GM12878 (cell line): ENCODE results near the gene C1GALT1C1. TPM values are rescaled to one million over a fixed set of nuclear protein-coding genes. Genes with fewer than 3 reads are reported as not detected.
"Not testable (repeated sequence)": the region's sequence is repeated elsewhere in the genome, so short reads cannot be mapped to it uniquely, and the experiment has no call there.

Experiments
- ATAC-seq: fragments of 200-7000 bp; cut with Tn5 transposase; 3 replicates; pipeline ENCODE4 v1.9.1; 2020; ENCODE audit warnings: mild to moderate bottlenecking, moderate library complexity
- BruUV-seq: library from RNA; stranded (reverse); fragments of 400-500 nt; replicated peaks from 2 replicates; lab custom pipeline; 2021; lab: Mats Ljungman, UMichigan
- CTCF ChIA-PET: fragments of 300-600 bp; sonication (Branson Sonifier 250); formaldehyde crosslinking; extraction: SDS; loops from one replicate; lab custom pipeline; 2021; ENCODE audit warnings: inconsistent platforms; lab: Yijun Ruan, JAX
- POLR2A ChIA-PET: fragments of 350-600 bp; formaldehyde crosslinking; extraction: SDS; loops from one replicate; lab custom pipeline; 2021; ENCODE audit warnings: inconsistent platforms; lab: Charles Lee
- RAD21 ChIA-PET: fragments of 300-600 bp; sonication (Branson Sonifier 250); formaldehyde crosslinking; loops from one replicate; lab custom pipeline; 2023; ENCODE audit warnings: antibody characterized with exemption; ENCODE audit not compliant: unreplicated experiment; lab: Charles Lee
- SMC1A ChIA-PET: fragments of 300-600 bp; sonication (Branson Sonifier 250); formaldehyde crosslinking; loops from one replicate; lab custom pipeline; 2023; ENCODE audit not compliant: unreplicated experiment, uncharacterized antibody; lab: Charles Lee
- DNase-seq: peaks from one replicate; pipeline ENCODE4 v3.0.0-alpha.2; 2011; ENCODE audit warnings: low read depth, low spot score
- FAIRE-seq: peaks from 3 replicates; lab custom pipeline; 2011; peaks lifted over from hg19 to GRCh38; lab: Jason Lieb, UNC
- H2AFZ ChIP-seq: 2 replicates; pipeline ENCODE4 v1.6.0; 2011; ENCODE audit warnings: low read depth, low read length, control low read depth; ENCODE audit not compliant: control insufficient read depth
- H3K27ac ChIP-seq: 2 replicates; pipeline ENCODE4 v1.5.1; 2011; ENCODE audit warnings: control low read depth; ENCODE audit not compliant: control insufficient read depth, insufficient read depth
- H3K27me3 ChIP-seq, 2 experiments: replicated peaks in 1 of 2; 2 replicates each; pipeline versions ENCODE4 v1.6.0 to v1.6.1; 2011; ENCODE audit warnings: low read length in 1 of 2; ENCODE audit not compliant: control insufficient read depth in 2 of 2, insufficient read depth in 2 of 2
- H3K36me3 ChIP-seq, 2 experiments: 2 replicates each; pipeline ENCODE4 v1.5.1; 2011; ENCODE audit warnings: low read length in 1 of 2; ENCODE audit not compliant: control insufficient read depth in 2 of 2, insufficient read depth in 2 of 2
- H3K4me1 ChIP-seq: 2 replicates; pipeline ENCODE4 v1.6.1; 2011; ENCODE audit warnings: mild to moderate bottlenecking, low read length, moderate library complexity, mixed read lengths; ENCODE audit not compliant: control insufficient read depth, insufficient read depth
- H3K4me2 ChIP-seq: 2 replicates; pipeline ENCODE4 v1.6.0; 2011; ENCODE audit warnings: control low read depth; ENCODE audit not compliant: control insufficient read depth, insufficient read depth
- H3K4me3 ChIP-seq: fragments of 200-600 bp; sonication (generic); 2 replicates; pipeline ENCODE4 v1.5.1; 2016
- H3K79me2 ChIP-seq: 2 replicates; pipeline ENCODE4 v1.6.0; 2011; ENCODE audit warnings: low read length; ENCODE audit not compliant: control insufficient read depth, insufficient read depth
- H3K9ac ChIP-seq: 2 replicates; pipeline ENCODE4 v1.8.0; 2011; ENCODE audit warnings: low read length, control low read depth, mixed read lengths; ENCODE audit not compliant: control insufficient read depth, insufficient read depth
- H3K9me3 ChIP-seq: replicated peaks from 3 replicates; pipeline ENCODE4 v1.5.1; 2011; ENCODE audit warnings: mild to moderate bottlenecking, low read length; ENCODE audit not compliant: control insufficient read depth, insufficient read depth
- H4K20me1 ChIP-seq: 2 replicates; pipeline ENCODE4 v1.6.0; 2011; ENCODE audit not compliant: control insufficient read depth, insufficient read depth
- BACH1 ChIP-seq: fragments of 450-650 bp; IDR thresholded peaks from 2 replicates; pipeline ENCODE4 v1.6.1; 2017; ENCODE audit warnings: mild to moderate bottlenecking, borderline replicate concordance
- BHLHE40 ChIP-seq, 2 experiments: fragments of 450-650 bp in 1 of 2; IDR thresholded peaks; 2 replicates each; pipeline ENCODE4 v1.6.1; 2011 to 2017; ENCODE audit warnings: low read depth in 2 of 2, borderline replicate concordance in 1 of 2, improper control_type of control experiment in 1 of 2, low read length in 1 of 2, mild to moderate bottlenecking in 1 of 2
- BMI1 ChIP-seq: fragments of 450-650 bp; IDR thresholded peaks from 2 replicates; pipeline ENCODE4 v1.6.1; 2016; ENCODE audit warnings: mild to moderate bottlenecking, moderate library complexity, borderline replicate concordance
- EP300 ChIP-seq, 2 experiments: fragments of 150-350 bp in 1 of 2; IDR thresholded peaks; 2 replicates each; pipeline ENCODE4 v1.6.1; 2011 to 2012; ENCODE audit warnings: low read depth in 2 of 2, low read length in 2 of 2, borderline replicate concordance in 1 of 2, improper control_type of control experiment in 1 of 2, inconsistent platforms in 1 of 2; ENCODE audit not compliant: control insufficient read depth in 1 of 2
- FOXM1 ChIP-seq: IDR thresholded peaks from 2 replicates; pipeline ENCODE4 v1.6.1; 2012; ENCODE audit warnings: low read depth, mild to moderate bottlenecking, inconsistent platforms, low read length, moderate library complexity
- JUND ChIP-seq: IDR thresholded peaks from 2 replicates; pipeline ENCODE4 v1.6.1; 2012; ENCODE audit warnings: low read depth, mild to moderate bottlenecking, low read length, improper control_type of control experiment, moderate library complexity
- KLF5 ChIP-seq: fragments of 450-650 bp; IDR thresholded peaks from 2 replicates; pipeline ENCODE4 v1.6.1; 2014; ENCODE audit warnings: mild to moderate bottlenecking; ENCODE audit not compliant: partially characterized antibody
- MEF2B ChIP-seq: fragments of 450-650 bp; IDR thresholded peaks from 2 replicates; pipeline ENCODE4 v1.6.1; 2018; ENCODE audit warnings: mild to moderate bottlenecking, moderate library complexity; ENCODE audit not compliant: partially characterized antibody, poor library complexity, severe bottlenecking
- SIN3A ChIP-seq: IDR thresholded peaks from 2 replicates; pipeline ENCODE4 v1.6.1; 2012; ENCODE audit warnings: low read depth, low read length, improper control_type of control experiment
- TBL1XR1 ChIP-seq: IDR thresholded peaks from 2 replicates; pipeline ENCODE4 v1.6.1; 2012; ENCODE audit warnings: low read depth, low read length, improper control_type of control experiment
- WGBS: methylation state at CpG from one replicate; pipeline ENCODE4 v1.1.6; 2016; ENCODE audit warnings: low lambda C conversion rate; ENCODE audit not compliant: insufficient replicate concordance, insufficient coverage; ENCODE audit errors: missing lambda C conversion rate; 5-methylcytosine and 5-hydroxymethylcytosine counted together
- in situ Hi-C: fragments of 300-500 bp; cut with MboI; formaldehyde crosslinking; loops from 9 replicates; pipeline ENCODE4 v1.14.3; 2018; ENCODE audit warnings: mixed read lengths
- intact Hi-C: fragments of 100-400 bp; cut with micrococcal nuclease; formaldehyde crosslinking; loops from one replicate; pipeline ENCODE4 v1.14.2; 2022; ENCODE audit not compliant: unreplicated experiment
- polyA plus RNA-seq, 11 experiments: library from polyadenylated mRNA; depleted of rRNA in 4 of 11; unstranded in 6 of 11; stranded (reverse) in 5 of 11; fragments of >200 nt; fragmentation: Nextera tagmentation in 4 of 11; fragmentation: Illumina TruSeq in 1 of 11; extraction: Ambion mirVana in 4 of 11; extraction: Trizol in 1 of 11; gene quantifications; 1 replicate in 1 of 11; 2 replicates in 10 of 11; pipeline versions ENCODE4 v1.2.1 to v1.2.3, GENCODE V29; 2011 to 2016; ENCODE audit warnings: inconsistent platforms in 2 of 11, missing spikeins in 2 of 11, low read depth in 1 of 11
- total RNA-seq, 4 experiments: library from RNA; depleted of rRNA in 3 of 4; stranded (reverse); fragments of >200 nt in 3 of 4; fragmentation: Illumina TruSeq in 1 of 4; extraction: Trizol in 1 of 4; gene quantifications; 2 replicates each; pipeline versions ENCODE4 v1.2.1 to v1.2.3, GENCODE V29; 2013 to 2021
- TF ChIP-seq, protein P1 (sequence below): IDR thresholded peaks from 2 replicates; pipeline ENCODE4 v1.6.1; 2011; ENCODE audit warnings: borderline replicate concordance, low read depth, mild to moderate bottlenecking, moderate library complexity, low read length; ENCODE audit not compliant: insufficient read depth, poor library complexity, severe bottlenecking
- TF ChIP-seq, protein P2 (sequence below): fragments of 450-650 bp; IDR thresholded peaks from 2 replicates; pipeline ENCODE4 v1.6.1; 2018; ENCODE audit warnings: borderline replicate concordance, mild to moderate bottlenecking; ENCODE audit not compliant: partially characterized antibody

C1GALT1C1 gene
- total and polyA plus RNA-seq, 10 of the 15 experiments (the other 5 are each of a cell fraction or from before 2014, with no cell fraction given): 11.6 to 71.7 (median 22.5) TPM

DNA sequence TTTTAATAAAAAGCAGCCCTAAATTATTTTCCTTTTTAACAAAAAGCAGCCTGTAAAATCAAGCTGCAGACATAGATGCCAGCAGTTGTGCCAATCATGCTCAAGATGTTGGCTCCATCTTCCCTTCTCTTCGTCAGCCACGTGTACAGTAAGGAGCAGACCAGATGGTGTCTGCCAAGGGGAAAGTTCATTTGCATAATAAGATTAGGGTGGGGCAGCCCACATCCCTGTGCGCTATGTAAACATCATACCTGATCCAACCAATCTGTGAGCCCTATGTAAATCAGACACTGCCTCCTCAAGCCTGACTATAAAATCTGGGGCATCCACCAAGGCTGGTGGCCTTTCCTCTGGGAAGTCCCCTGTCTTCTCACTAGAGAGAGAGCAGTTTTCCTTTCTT lies 23.1 kb upstream of the C1GALT1C1 start (continued):
- TF ChIP-seq EP300 (IDR thresholded peaks at IDR 0.05; ENCODE audit: borderline replicate concordance in 1 of 2, control insufficient read depth in 1 of 2, low read depth in 2 of 2, low read length in 2 of 2): no peak
- TF ChIP-seq TBL1XR1: no peak

DNA sequence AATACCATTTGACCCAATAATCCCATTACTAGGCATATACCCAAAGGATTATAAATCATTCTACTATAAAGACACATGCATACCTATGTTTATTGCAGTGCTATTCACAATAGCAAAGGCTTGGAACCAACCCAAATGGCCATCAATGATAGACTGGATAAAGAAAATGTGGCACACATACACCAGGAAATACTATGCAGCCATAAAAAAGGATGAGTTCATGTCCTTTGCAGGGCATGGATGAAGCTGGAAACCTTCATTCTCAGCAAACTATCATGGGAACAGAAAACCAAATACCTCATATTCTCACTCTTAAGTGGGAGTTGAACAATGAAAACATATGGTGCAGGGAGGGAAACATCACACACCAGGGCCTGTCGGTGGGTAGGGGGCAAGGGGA lies 22.4 kb upstream of the C1GALT1C1 start:
- DNase-seq, H3K27ac ChIP-seq, H3K9me3 ChIP-seq, H3K4me1 ChIP-seq, H3K79me2 ChIP-seq, H3K4me2 ChIP-seq, SMC1A ChIA-PET, POLR2A ChIA-PET, H4K20me1 ChIP-seq, H3K4me3 ChIP-seq, H2AFZ ChIP-seq, FAIRE-seq, ATAC-seq, H3K36me3 ChIP-seq, in situ Hi-C loops, H3K9ac ChIP-seq, intact Hi-C loops, RAD21 ChIA-PET, BruUV-seq, CTCF ChIA-PET, H3K27me3 ChIP-seq: not testable (repeated sequence)
- WGBS: 64% methylated on average over 1 of the region's 1 CpG

DNA sequence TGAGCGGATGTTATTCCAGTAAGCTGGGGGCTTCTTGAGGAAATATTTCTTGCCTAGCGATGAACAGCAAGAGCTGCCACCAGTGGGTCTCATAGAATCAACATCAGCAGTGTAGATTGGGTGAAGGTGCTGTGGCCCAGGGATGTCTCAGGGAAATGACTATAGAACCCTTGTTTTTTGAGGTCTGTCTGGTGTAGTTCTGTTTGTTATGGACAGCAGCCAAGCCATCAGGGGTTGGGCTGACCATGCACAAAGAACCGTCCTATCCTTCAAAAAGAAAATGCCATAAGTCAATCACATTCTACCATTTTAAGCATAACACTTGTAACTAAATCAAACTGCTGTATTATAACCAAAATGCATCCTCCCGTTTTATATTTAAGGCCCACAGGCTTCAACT lies 17.3 kb upstream of the C1GALT1C1 start:
- no TSS peak for BruUV-seq
- no peak for ATAC-seq
- no peak overlapping the region for H3K4me2 ChIP-seq
- WGBS: 60% methylated on average over 4 of the region's 4 CpGs
- no peak overlapping the region for H3K27ac ChIP-seq
- SMC1A ChIA-PET: no interaction called here
- H3K9ac ChIP-seq: no peak overlapping the region
- no peaks in the 10 kb centered on the region for H3K9me3 ChIP-seq
- POLR2A ChIA-PET: no interaction called here
- no peak overlapping the region for H2AFZ ChIP-seq
- H3K4me3 ChIP-seq: no peak overlapping the region
- intact Hi-C loops (no loop called here), in situ Hi-C loops (no loop called here)
- RAD21 ChIA-PET: no interaction called here
- no peaks in the 10 kb centered on the region for H3K79me2 ChIP-seq
- no peaks in the 10 kb centered on the region for H3K27me3 ChIP-seq
- no peaks in the 10 kb centered on the region for H4K20me1 ChIP-seq
- no peak for DNase-seq
- FAIRE-seq: no peak
- H3K36me3 ChIP-seq: no peaks in the 10 kb centered on the region
- H3K4me1 ChIP-seq: no peaks in the 10 kb centered on the region
- CTCF ChIA-PET: interaction anchor here (1.0 to 1.2 kb wide), 2 partner anchors 16 to 143 kb away, joined by 3 read pairs; no protein-coding TSS in a partner anchor
- TF ChIP-seq FOXM1 (no peak), SIN3A (no peak), BACH1 (no peak), KLF5 (no peak), MEF2B (no peak), BHLHE40 (IDR thresholded peaks at IDR 0.05; ENCODE audit: borderline replicate concordance in 1 of 2, low read depth in 2 of 2, low read length in 1 of 2) (no peak), BMI1 (no peak), JUND (no peak)
- TF ChIP-seq, protein P1, sequence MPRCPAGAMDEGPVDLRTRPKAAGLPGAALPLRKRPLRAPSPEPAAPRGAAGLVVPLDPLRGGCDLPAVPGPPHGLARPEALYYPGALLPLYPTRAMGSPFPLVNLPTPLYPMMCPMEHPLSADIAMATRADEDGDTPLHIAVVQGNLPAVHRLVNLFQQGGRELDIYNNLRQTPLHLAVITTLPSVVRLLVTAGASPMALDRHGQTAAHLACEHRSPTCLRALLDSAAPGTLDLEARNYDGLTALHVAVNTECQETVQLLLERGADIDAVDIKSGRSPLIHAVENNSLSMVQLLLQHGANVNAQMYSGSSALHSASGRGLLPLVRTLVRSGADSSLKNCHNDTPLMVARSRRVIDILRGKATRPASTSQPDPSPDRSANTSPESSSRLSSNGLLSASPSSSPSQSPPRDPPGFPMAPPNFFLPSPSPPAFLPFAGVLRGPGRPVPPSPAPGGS: no peak
- TF ChIP-seq, protein P2, sequence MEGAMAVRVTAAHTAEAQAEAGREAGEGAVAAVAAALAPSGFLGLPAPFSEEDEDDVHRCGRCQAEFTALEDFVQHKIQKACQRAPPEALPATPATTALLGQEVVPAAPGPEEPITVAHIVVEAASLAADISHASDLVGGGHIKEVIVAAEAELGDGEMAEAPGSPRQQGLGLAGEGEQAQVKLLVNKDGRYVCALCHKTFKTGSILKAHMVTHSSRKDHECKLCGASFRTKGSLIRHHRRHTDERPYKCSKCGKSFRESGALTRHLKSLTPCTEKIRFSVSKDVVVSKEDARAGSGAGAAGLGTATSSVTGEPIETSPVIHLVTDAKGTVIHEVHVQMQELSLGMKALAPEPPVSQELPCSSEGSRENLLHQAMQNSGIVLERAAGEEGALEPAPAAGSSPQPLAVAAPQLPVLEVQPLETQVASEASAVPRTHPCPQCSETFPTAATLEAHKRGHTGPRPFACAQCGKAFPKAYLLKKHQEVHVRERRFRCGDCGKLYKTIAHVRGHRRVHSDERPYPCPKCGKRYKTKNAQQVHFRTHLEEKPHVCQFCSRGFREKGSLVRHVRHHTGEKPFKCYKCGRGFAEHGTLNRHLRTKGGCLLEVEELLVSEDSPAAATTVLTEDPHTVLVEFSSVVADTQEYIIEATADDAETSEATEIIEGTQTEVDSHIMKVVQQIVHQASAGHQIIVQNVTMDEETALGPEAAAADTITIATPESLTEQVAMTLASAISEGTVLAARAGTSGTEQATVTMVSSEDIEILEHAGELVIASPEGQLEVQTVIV: no peak
